Measurements from ENCODE around the gene MCCD1.

DNA sequence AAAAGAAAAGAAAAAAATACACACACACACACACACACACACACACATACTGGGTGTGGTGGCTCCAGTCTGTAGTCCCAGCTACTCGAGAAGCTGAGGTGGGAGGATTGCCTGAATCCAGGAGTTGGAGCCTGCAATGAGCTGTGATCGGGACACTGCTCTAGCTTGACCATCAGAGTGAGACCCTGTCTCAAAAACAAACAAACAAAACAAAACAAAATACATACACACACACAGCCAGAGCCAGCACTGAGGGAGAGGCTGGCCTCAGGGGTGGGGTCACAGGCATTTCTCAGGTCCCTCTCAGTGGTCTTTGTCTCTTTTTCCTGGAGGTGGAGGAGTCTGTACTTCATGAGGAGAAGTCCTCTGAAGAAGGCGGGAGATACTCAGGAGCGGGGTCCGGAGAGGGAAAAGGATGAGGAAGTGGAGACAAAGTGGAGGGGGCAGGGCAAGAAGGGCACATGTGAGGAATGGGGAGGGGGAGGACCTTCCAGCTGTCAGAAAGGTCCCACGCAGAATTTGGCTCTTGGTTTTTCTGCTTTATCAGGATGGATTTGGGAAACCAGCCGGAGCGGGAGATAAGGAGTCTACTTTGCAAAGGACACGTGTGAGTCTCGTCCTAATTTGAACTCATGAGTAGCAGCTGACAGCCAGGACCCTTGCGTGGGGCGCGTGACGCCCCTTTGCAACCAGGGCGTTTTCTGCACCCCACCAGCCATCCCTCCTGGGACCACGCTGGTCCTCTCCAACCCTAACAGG lies 38.5 kb upstream of the MCCD1 start:
- no peak for TF ChIP-seq POLR2A (IDR thresholded peaks at IDR 0.05)
- TF ChIP-seq, protein P1, sequence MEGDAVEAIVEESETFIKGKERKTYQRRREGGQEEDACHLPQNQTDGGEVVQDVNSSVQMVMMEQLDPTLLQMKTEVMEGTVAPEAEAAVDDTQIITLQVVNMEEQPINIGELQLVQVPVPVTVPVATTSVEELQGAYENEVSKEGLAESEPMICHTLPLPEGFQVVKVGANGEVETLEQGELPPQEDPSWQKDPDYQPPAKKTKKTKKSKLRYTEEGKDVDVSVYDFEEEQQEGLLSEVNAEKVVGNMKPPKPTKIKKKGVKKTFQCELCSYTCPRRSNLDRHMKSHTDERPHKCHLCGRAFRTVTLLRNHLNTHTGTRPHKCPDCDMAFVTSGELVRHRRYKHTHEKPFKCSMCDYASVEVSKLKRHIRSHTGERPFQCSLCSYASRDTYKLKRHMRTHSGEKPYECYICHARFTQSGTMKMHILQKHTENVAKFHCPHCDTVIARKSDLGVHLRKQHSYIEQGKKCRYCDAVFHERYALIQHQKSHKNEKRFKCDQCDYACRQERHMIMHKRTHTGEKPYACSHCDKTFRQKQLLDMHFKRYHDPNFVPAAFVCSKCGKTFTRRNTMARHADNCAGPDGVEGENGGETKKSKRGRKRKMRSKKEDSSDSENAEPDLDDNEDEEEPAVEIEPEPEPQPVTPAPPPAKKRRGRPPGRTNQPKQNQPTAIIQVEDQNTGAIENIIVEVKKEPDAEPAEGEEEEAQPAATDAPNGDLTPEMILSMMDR (IDR thresholded peaks at IDR 0.05), result no peak
